Heart left ventricle (tissue), 16 donors: ENCODE results near the gene SESN2. TPM values are rescaled to one million over a fixed set of nuclear protein-coding genes. Genes with fewer than 3 reads are reported as not detected.
"Not testable (repeated sequence)": the region's sequence is repeated elsewhere in the genome, so short reads cannot be mapped to it uniquely, and the experiment has no call there.

Experiments used
- ATAC-seq, 4 donors: fragments of 200-7000 bp; cut with Tn5 transposase; one replicate each; pipeline ENCODE4 v1.9.1; 2020 to 2022; ENCODE audit warnings: moderate library complexity in 4 of 4, mild to moderate bottlenecking in 3 of 4, moderate number of reproducible peaks in 1 of 4
- DNase-seq, 5 donors: peaks; one replicate each; pipeline ENCODE4 v3.0.0-alpha.2; 2020
- H3K27ac ChIP-seq, 12 donors: fragments of 200-600 bp; sonication (generic) in 4 of 12; one replicate each; pipeline versions ENCODE4 v1.5.0 to v1.8.0; 2016 to 2022; ENCODE audit warnings: mild to moderate bottlenecking in 2 of 12
- H3K27me3 ChIP-seq, 9 donors: fragments of 200-600 bp; sonication (generic) in 2 of 9; one replicate each; pipeline versions ENCODE4 v1.5.1 to v1.8.0; 2016 to 2022; ENCODE audit warnings: mild to moderate bottlenecking in 3 of 9
- H3K36me3 ChIP-seq, 9 donors: fragments of 200-600 bp; sonication (generic) in 2 of 9; one replicate each; pipeline versions ENCODE4 v1.5.0 to v1.8.0; 2018 to 2022; ENCODE audit warnings: mild to moderate bottlenecking in 2 of 9
- H3K4me1 ChIP-seq, 12 donors: fragments of 200-600 bp; sonication (generic) in 4 of 12; one replicate each; pipeline versions ENCODE4 v1.5.0 to v1.8.0; 2016 to 2022; ENCODE audit warnings: mild to moderate bottlenecking in 3 of 12
- H3K4me3 ChIP-seq, 12 donors: fragments of 200-600 bp; sonication (generic) in 4 of 12; one replicate each; pipeline versions ENCODE4 v1.5.0 to v1.8.0; 2017 to 2022; ENCODE audit warnings: mild to moderate bottlenecking in 9 of 12, moderate library complexity in 4 of 12
- H3K9me3 ChIP-seq, 12 donors: fragments of 200-600 bp; sonication (generic) in 4 of 12; one replicate each; pipeline versions ENCODE4 v1.5.0 to v1.8.0; 2016 to 2022; ENCODE audit warnings: mild to moderate bottlenecking in 1 of 12
- CTCF ChIP-seq, 12 donors: fragments of 200-600 bp; sonication (generic) in 4 of 12; IDR thresholded peaks; one replicate each; pipeline versions ENCODE4 v1.5.0 to v1.8.0; 2018 to 2022; ENCODE audit warnings: antibody characterized with exemption in 12 of 12, mild to moderate bottlenecking in 5 of 12
- POLR2A ChIP-seq, 2 donors: fragments of 450-650 bp; IDR thresholded peaks; one replicate each; pipeline ENCODE4 v1.6.1; 2017; ENCODE audit warnings: antibody characterized with exemption in 2 of 2, mild to moderate bottlenecking in 2 of 2, moderate library complexity in 2 of 2
- WGBS, 4 donors: extraction: QIAGEN DNeasy Blood & Tissue Kit in 2 of 4; methylation state at CpG; one replicate each; pipeline versions ENCODE4 v1.1.5 to v1.1.7; 2013 to 2018; 5-methylcytosine and 5-hydroxymethylcytosine counted together
- intact Hi-C, 10 donors: fragments of 100-400 bp; cut with DNase I; formaldehyde crosslinking; loops; one replicate each; pipeline versions ENCODE4 v1.11.1 to v1.14.2; 2022
- polyA plus RNA-seq, 2 donors: library from polyadenylated mRNA; stranded (reverse); fragments of 200-250 nt; gene quantifications; one replicate each; pipeline ENCODE4 v1.2.3, GENCODE V29; 2013
- total RNA-seq, 9 donors: library from RNA; depleted of rRNA in 2 of 9; stranded (reverse); fragments of >200 nt in 2 of 9; fragmentation: NEBNext Ultra II Directional in 3 of 9; extraction: Animal tissue kit (Norgen Biotek cat#: 25700) in 3 of 9; gene quantifications; one replicate each; pipeline versions ENCODE4 v1.1.0 to v1.2.4, GENCODE V29; 2016 to 2023
- donor health status: ischemic (EF 13 %, LVEDD 7.1; RV severe dilation, severe dysfunction).
- donor health status: healthy with polysubstance abuse.
- donor health status: DM: no; HTN: yes; CAD: no.
- donor health status: DM: no; HTN: no; CAD: no.
- donor health status: ischemic (EF 25% LVEDD 6.9; RV normal size, moderate dysfunction).
- donor health status: ischemic (EF 25% LVEDD 5.7; RV mildly dilated, moderate dysfunction).
- donor health status: healthy.
- donor health status: DM: yes; HTN: yes; CAD: no.
- donor health status: ischemic (EF 35%, LVEDD 5.7; RV mildly dilated, moderate dysfunction).
- donor health status: nonischemic (EF 11% LVEDD 7.7; RV severe dilation, severe dysfunction).
- donor health status: DM: yes; HTN: yes; CAD: no.
- donor health status: PGD.
- donor health status: ischemic (EF 29% LVEDD 5.4; RV normal size, mild dysfunction).
- donor health status: nonischemic (EF 23%, LVEDD 6.1; RV moderate dilation, normal function).

SESN2 gene
- total and polyA plus RNA-seq, 11 donors, result 2.1 to 8.8 (median 4.7) TPM

GRCh38 chr1:28322194-28322593 lies 62.9 kb downstream of the SESN2 start:
- ATAC-seq, result no peak
- no peak for TF ChIP-seq CTCF (IDR thresholded peaks at IDR 0.05)
- no peak for TF ChIP-seq POLR2A (IDR thresholded peaks at IDR 0.05)
- Histone ChIP-seq H3K27ac (no peak overlapping the region), H3K36me3 (no peaks in the 10 kb centered on the region), H3K9me3 (no peaks in the 10 kb centered on the region), H3K27me3 (peaks cover 0 to 9% (median 0%) of the 10 kb centered on the region in 9 donors), H3K4me3 (no peak overlapping the region), H3K4me1 (peaks cover 0 to 9% (median 0%) of the 10 kb centered on the region in 12 donors)
- WGBS, 4 donors, result 66 to 78% (median 73%) methylated on average over 3 of the region's 3 CpGs
- no peak for DNase-seq
- intact Hi-C loops, result loop anchor here in 1 of 10 donors (10.0 kb wide), 1 partner anchor 67 kb away; the partner anchor contains the start of gene SESN2

DNA sequence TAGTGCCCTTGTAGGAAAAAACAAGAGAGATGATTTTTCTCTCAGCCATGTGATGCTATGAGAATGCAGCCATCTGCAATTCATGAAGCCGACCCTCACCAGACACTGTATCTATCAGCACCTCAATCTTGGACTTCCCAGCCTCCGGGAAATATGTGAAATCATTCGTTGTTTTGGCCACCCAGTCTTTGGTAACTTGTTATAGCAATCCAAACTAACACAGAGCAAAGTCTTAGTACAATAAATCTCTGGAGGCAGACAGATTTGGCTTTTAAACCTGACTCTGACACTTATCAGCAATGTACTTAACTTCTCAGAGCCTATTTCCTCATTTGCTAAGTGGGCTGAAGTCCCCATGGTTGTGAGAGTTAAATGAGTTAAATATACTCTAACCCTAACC lies 64.4 kb downstream of the SESN2 start:
- DNase-seq, result no peak
- intact Hi-C loops, result loop anchor here in 1 of 10 donors (10.0 kb wide), 1 partner anchor 69 kb away; the partner anchor contains the start of gene SESN2
- Histone ChIP-seq H3K9me3 (no peaks in the 10 kb centered on the region), H3K36me3 (no peaks in the 10 kb centered on the region), H3K4me3 (no peak overlapping the region), H3K27ac (no peak overlapping the region), H3K4me1 (peaks cover 0 to 21% (median 5%) of the 10 kb centered on the region in 12 donors), H3K27me3 (peaks cover 0 to 3% (median 0%) of the 10 kb centered on the region in 9 donors)
- ATAC-seq, result no peak
- 34 to 63% (median 54%) methylated on average over 3 of the region's 3 CpGs for WGBS, 4 donors
- TF ChIP-seq CTCF (IDR thresholded peaks at IDR 0.05) (no peak), POLR2A (IDR thresholded peaks at IDR 0.05) (no peak)

GRCh38 chr1:28326515-28326914 lies 67.2 kb downstream of the SESN2 start:
- Histone ChIP-seq H3K4me1 (peaks cover 0 to 34% (median 13%) of the 10 kb centered on the region in 12 donors), H3K36me3 (peaks cover 0 to 12% (median 5%) of the 10 kb centered on the region in 9 donors), H3K27me3 (no peaks in the 10 kb centered on the region), H3K9me3 (no peaks in the 10 kb centered on the region), H3K27ac (peak overlapping the region in 1 of 12 donors; percentile 51), H3K4me3 (no peak overlapping the region)
- TF ChIP-seq POLR2A (IDR thresholded peaks at IDR 0.05) (no peak), CTCF (IDR thresholded peaks at IDR 0.05) (no peak)
- intact Hi-C loops, result loop anchor here in 6 of 10 donors (2.0 to 10.0 kb wide), 5 partner anchors 59 to 79 kb away; partner anchors contain the start of gene SESN2 (in 1 of the 6)
- DNase-seq, result no peak
- ATAC-seq, result no peak

- peaks cover 0 to 16% (median 9%) of the 10 kb centered on the region in 9 donors for H3K36me3 ChIP-seq
- peak overlapping the region in 1 of 12 donors; percentile 51 for H3K27ac ChIP-seq
- no peaks in the 10 kb centered on the region for H3K9me3 ChIP-seq
- no peak for ATAC-seq
- TF ChIP-seq CTCF (IDR thresholded peaks at IDR 0.05), result no peak
- TF ChIP-seq POLR2A (IDR thresholded peaks at IDR 0.05), result no peak
- no peak for DNase-seq
- intact Hi-C loops, result loop anchor here in 6 of 10 donors (2.0 to 10.0 kb wide), 5 partner anchors 60 to 80 kb away; partner anchors contain the start of gene SESN2 (in 1 of the 6)
- WGBS, 4 donors, result 80 to 90% (median 83%) methylated on average over 3 of the region's 3 CpGs
- no peaks in the 10 kb centered on the region for H3K27me3 ChIP-seq
- peaks cover 0 to 34% (median 13%) of the 10 kb centered on the region in 12 donors for H3K4me1 ChIP-seq
- H3K4me3 ChIP-seq, result no peak overlapping the region
Observed at GRCh38 chr1:28326984-28327383, 67.7 kb downstream of the SESN2 start.

- H3K27me3 ChIP-seq, result not testable (repeated sequence)
Observed at GRCh38 chr1:28327431-28327830, 68.1 kb downstream of the SESN2 start.

More at GRCh38 chr1:28327431-28327830, 68.1 kb downstream of the SESN2 start:
- H3K36me3 ChIP-seq, result peaks cover 0 to 21% (median 14%) of the 10 kb centered on the region in 9 donors
- 86 to 93% (median 87%) methylated on average over 11 of the region's 11 CpGs for WGBS, 4 donors
- H3K27ac ChIP-seq, ATAC-seq, DNase-seq, H3K9me3 ChIP-seq, H3K4me3 ChIP-seq: not testable (repeated sequence)
- intact Hi-C loops, result loop anchor here in 6 of 10 donors (2.0 to 10.0 kb wide), 5 partner anchors 60 to 80 kb away; partner anchors contain the start of gene SESN2 (in 1 of the 6)
- H3K4me1 ChIP-seq, result peaks cover 0 to 34% (median 13%) of the 10 kb centered on the region in 12 donors
